Coronary artery (tissue), 2 donors: ENCODE measurements around the gene TMPRSS9.
"Not testable (repeated sequence)": the region's sequence is repeated elsewhere in the genome, so short reads cannot be mapped to it uniquely, and the experiment has no call there.

Source experiments
- DNase-seq: peaks from one replicate; pipeline ENCODE4 v3.0.0-alpha.2; 2017; ENCODE audit warnings: low spot score
- H3K27ac ChIP-seq, 2 donors: fragments of 200-600 bp; sonication (generic); one replicate each; pipeline ENCODE4 v1.5.1; 2016 to 2019
- H3K4me3 ChIP-seq: fragments of 200-600 bp; sonication (generic); 2 replicates; pipeline ENCODE4 v1.5.1; 2016; ENCODE audit warnings: mild to moderate bottlenecking, moderate library complexity
- TF ChIP-seq, protein P1 (sequence below): fragments of 200-600 bp; sonication (generic); IDR thresholded peaks from one replicate; pipeline ENCODE4 v1.5.1; 2019; ENCODE audit warnings: antibody characterized with exemption

Gene TMPRSS9

DNA sequence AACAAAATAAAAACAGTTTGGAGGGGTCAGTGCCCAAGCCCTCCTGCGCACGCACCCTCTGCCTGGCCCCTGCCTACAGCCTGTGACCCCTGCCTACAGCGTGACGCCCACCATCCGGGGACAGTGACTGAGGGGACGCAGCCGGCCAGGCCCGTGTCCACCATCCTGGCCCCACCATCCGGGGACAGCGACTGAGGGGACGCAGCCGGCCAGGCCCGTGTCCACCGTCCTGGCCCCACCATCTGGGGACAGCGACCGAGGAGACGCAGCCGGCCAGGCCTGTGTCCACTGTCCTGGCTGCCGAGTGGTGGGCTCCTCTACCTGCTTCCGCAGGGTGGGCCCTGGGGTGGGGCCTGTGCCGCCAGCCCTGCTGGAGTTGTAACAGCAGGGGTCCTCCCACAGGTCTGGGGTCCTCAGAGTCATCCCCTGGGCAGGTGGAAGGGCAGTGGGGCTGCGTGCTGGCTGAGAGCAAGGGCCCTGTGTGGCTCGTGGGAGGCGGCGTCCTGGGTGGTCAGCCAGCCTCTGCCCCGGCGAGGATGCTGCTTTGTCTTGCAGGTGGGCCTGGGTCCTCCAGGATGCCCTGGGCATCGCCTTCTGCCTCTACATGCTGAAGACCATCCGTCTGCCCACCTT lies 17.3 kb upstream of the TMPRSS9 start:
- TF ChIP-seq, protein P1, sequence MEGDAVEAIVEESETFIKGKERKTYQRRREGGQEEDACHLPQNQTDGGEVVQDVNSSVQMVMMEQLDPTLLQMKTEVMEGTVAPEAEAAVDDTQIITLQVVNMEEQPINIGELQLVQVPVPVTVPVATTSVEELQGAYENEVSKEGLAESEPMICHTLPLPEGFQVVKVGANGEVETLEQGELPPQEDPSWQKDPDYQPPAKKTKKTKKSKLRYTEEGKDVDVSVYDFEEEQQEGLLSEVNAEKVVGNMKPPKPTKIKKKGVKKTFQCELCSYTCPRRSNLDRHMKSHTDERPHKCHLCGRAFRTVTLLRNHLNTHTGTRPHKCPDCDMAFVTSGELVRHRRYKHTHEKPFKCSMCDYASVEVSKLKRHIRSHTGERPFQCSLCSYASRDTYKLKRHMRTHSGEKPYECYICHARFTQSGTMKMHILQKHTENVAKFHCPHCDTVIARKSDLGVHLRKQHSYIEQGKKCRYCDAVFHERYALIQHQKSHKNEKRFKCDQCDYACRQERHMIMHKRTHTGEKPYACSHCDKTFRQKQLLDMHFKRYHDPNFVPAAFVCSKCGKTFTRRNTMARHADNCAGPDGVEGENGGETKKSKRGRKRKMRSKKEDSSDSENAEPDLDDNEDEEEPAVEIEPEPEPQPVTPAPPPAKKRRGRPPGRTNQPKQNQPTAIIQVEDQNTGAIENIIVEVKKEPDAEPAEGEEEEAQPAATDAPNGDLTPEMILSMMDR, result no peak
- no peak for DNase-seq
- Histone ChIP-seq H3K4me3 (no peak overlapping the region), H3K27ac (no peak overlapping the region)

DNA sequence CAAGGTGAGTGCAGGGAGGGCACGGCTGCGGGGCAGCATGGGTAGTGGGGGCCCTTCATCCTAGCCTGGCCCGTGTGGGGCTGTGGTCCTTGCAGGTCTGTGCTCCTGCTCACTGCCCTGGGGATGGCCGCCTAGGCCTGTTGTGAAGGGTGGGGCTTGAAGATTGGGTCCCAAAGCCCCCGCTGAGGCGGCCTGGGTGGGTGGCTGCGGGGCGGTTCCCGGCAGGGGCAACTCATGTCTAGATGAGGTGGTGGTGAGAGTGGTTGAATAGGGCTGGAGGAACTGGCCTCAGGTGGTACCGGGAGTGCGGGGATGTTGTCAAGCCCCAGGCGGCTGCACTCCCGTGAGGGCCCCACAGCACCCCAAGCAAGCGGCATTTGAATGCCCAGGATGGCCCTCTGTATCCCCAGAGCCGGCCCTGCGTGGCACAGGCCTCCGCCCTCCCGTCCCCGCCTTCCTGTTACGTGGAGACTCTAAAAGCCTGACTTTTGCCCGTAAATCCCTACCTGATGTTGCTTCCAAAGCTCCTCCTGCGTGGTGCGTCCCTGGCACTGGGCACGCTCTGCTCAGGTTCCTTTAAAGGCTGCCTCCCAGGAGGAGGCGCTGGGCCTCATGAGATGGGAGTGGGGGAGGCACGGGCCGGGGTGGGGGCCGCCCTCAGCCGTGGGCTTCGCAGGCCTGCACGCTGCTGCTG lies 16.6 kb upstream of the TMPRSS9 start:
- Histone ChIP-seq H3K4me3 (no peak overlapping the region), H3K27ac (no peak overlapping the region)
- TF ChIP-seq, protein P1, result no peak
- no peak for DNase-seq

DNA sequence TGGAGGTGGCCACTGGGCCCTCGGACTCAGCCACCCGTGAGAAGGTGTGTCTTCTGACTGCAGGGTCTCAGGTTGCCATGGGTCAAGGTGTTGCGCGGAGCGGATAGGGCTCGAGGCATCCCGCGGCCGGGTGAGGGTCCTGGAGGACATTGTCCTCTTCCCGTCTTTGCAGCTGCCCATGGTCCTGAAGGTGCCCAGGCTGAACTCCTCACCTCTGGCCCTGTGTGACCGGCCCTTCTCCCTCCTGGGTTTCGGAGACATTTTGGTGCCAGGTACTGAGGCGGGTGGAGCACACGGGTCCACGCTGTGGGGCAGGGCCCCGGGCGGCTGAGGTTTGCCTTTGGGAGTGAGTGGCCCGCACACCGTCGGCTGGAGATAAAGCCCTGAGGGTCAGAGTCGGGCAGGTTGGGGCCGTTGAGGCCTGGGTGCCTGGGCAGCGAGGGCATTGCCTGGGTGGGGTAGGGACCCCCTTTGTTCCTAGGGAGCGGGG lies 15.6 kb upstream of the TMPRSS9 start:
- no peak overlapping the region for H3K27ac ChIP-seq
- TF ChIP-seq, protein P1, result no peak
- no peak overlapping the region for H3K4me3 ChIP-seq
- DNase-seq, result no peak

DNA sequence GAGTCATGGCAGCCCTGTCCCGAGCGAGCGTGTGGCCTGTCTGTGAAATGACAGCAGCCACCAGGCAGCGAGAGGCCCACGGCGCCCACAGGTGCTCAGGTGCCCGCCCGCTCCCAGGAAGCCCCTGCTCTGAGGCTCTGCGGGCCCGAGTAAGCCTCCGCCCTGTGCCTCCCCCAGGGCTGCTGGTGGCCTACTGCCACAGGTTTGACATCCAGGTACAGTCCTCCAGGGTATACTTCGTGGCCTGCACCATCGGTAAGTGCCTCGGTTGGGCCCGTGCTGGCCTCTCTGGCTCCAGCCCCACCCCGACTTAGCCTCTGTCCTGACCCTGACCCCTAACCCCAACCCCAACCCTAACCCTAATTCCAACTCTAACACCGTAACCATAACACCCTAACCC lies 15.0 kb upstream of the TMPRSS9 start:
- no peak overlapping the region for H3K27ac ChIP-seq
- H3K4me3 ChIP-seq, result no peak overlapping the region
- TF ChIP-seq, protein P1, result no peak
- DNase-seq, result no peak

DNA sequence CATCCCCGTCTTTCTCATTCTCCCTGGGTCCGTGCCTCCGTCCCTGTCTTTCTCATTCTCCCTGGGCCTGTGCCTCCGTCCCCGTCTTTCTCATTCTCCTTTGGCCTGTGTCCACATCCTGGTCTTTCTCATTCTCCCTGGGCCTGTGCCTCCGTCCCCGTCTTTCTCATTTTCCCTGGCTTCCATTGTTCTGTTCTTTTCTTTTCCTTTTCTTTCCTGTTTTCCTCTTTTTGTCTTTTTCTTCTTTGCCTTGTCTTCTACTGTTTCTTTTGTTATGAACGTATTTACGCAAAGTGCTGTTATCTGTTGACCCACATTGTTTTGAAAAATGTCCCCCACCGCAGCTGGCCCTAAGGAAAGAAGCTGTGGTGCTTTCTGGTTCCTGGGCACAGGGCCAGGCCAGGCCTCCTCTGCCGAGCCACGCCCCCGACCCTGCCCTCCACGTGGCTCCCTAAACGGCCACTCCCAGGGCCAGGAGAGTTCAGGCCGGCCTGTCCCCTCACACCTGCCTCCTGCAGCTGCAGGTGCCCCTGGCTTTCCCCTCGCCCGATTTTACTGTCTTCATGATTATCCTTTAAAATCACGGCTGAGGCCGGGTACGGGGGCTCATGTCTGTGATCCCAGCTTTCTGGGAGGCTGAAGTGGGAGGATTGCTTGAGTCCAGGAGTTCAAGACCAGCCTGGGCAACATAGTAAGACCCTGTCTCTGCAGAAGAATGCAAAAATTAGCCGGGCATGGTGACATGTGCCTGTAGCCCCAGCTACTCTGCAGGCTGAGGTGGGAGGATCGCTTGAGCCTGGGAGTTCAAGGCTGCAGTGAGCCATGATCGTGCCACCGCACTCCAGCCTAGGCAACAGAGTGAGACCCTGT lies 14.0 kb upstream of the TMPRSS9 start:
- DNase-seq, result no peak
- Histone ChIP-seq H3K27ac (no peak overlapping the region), H3K4me3 (no peak overlapping the region)
- TF ChIP-seq, protein P1, result no peak

DNA sequence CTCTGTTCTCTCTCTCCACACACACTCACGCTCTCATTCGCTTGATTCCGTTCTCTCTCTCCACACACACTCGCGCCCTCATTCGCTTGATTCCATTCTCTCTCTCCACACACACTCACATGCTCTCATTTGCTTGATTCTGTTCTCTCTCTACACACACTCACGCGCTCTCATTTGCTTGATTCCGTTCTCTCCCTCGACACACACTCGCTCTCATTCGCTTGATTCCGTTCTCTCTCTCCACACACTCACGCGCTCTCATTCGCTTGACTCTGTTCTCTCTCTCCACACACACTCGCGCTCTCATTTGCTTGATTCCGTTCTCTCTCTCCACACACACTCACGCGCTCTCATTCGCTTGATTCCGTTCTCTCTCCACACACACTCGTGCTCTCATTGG lies 10.2 kb upstream of the TMPRSS9 start:
- H3K27ac ChIP-seq, DNase-seq, H3K4me3 ChIP-seq: not testable (repeated sequence)

DNA sequence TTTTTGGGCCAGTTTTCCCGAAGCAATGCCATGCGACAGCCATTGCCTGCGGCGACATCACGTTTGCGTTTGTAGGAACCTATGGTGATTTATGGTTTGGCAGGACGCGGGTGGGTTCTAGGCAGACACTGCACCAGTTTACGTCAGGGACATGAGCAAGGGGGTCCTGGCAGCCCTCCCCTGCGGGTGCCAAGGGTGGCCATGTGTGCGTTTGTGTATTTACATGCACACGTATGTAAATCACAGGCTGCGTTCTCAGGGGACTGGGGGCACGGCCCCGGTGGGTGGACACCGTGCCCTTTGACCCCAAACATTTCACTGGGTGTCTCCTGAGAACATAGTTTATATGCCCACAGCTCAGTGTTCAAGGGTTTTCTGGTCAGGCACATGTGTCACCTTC lies 9.4 kb upstream of the TMPRSS9 start:
- Histone ChIP-seq H3K4me3 (no peak overlapping the region), H3K27ac (no peak overlapping the region)
- DNase-seq, result no peak
- TF ChIP-seq, protein P1, result no peak
